ENCODE results near the gene NR5A1.

Gene NR5A1

GRCh38 chr9:124506931-124507879 lies at the start of gene NR5A1:
Gene NR5A1, minus strand, starts transcription at chr9:124507399. Its CDS starts 4,004 bp downstream, at chr9:124503395.
- no peak within 1 kb of the TSS for H3K4me3 Mint-ChIP-seq
- H3K27ac Mint-ChIP-seq = no peak within 1 kb of the TSS
- no peaks in the 10 kb centered on the region for H3K9me3 Mint-ChIP-seq
- ATAC-seq (replicated peaks) (no peak), DNase-seq (no peak)
- peaks cover 6 to 15% of the 10 kb centered on the region in 2 donors for H3K4me1 Mint-ChIP-seq
- peaks cover 31 to 72% of the 10 kb centered on the region in 2 donors for H3K27me3 Mint-ChIP-seq
- peaks cover 4 to 8% of the 10 kb centered on the region in 2 donors for H3K36me3 Mint-ChIP-seq

- ATAC-seq (replicated peaks) = no peak
- H3K9me3 Mint-ChIP-seq = no peaks in the 10 kb centered on the region
- no peaks in the 10 kb centered on the region for H3K27me3 Mint-ChIP-seq
- H3K4me3 Mint-ChIP-seq = no peak overlapping the region
- no peak overlapping the region for H3K27ac Mint-ChIP-seq
- no peak for DNase-seq
- H3K4me1 Mint-ChIP-seq = no peaks in the 10 kb centered on the region
- H3K36me3 Mint-ChIP-seq = no peaks in the 10 kb centered on the region
Measured at GRCh38 chr9:124555043-124555442, 47.8 kb upstream of the NR5A1 start.

- DNase-seq (no peak), ATAC-seq (replicated peaks) (no peak)
- no peak overlapping the region for H3K27ac Mint-ChIP-seq
- H3K36me3 Mint-ChIP-seq = no peaks in the 10 kb centered on the region
- no peaks in the 10 kb centered on the region for H3K27me3 Mint-ChIP-seq
- H3K4me3 Mint-ChIP-seq = no peak overlapping the region
- H3K4me1 Mint-ChIP-seq = no peaks in the 10 kb centered on the region
- H3K9me3 Mint-ChIP-seq = no peaks in the 10 kb centered on the region
Measured at GRCh38 chr9:124553738-124554137, 46.5 kb upstream of the NR5A1 start.

DNA sequence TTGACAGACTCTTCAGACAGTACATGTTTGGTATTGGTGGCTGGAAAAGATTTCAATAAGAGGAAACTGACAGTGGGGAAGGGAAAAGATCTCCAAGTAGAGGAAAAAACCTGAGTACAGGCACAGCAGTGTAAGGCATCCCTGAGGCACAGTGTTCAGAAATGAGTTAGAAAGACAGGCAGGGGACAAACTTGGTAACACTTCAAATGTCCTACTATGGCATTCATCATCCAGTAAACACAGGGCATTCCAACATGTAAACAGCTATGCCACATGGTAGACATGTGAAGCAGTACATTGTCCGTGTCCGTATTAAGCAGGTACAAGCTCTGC lies 45.0 kb upstream of the NR5A1 start:
- DNase-seq (no peak), ATAC-seq (replicated peaks) (no peak)
- no peaks in the 10 kb centered on the region for H3K9me3 Mint-ChIP-seq
- no peaks in the 10 kb centered on the region for H3K4me1 Mint-ChIP-seq
- no peaks in the 10 kb centered on the region for H3K27me3 Mint-ChIP-seq
- no peak overlapping the region for H3K27ac Mint-ChIP-seq
- no peaks in the 10 kb centered on the region for H3K36me3 Mint-ChIP-seq
- no peak overlapping the region for H3K4me3 Mint-ChIP-seq

DNA sequence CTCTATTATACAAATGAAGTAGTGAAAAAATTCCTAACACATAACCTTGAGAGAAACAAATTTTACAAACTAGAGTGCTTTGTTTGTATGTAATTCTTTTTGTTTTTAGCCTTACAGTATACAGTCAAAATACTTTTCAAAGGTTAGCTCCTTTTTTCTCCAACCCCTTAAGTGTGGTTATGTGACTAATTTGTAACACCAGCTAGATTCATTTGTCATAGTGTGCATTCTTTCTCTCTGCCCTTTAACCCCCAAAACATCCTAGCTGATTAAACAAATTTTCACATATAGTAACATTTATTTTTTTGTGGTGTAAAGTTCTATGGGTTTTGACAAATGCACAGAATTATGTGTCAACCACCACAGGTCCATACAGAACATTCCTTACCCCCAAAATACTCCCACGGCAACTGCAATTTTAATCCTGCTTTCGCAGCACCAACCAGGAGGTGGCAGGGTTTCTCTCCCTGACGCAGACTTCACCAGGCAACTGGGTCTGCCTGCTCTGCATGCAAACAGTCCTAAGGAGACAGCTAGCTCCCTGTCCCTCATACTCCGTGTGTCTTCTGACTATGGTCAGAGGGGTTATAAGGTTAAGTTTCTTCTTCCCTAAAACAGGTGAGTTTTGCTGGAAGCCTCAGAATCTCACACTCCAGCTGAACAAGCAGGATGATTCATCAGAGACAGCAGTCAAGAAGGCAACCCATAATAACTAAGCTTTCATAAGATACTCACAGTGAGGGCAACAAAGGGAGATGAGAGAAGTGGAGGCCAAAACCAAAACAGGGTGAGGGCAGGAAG lies 44.5 kb upstream of the NR5A1 start:
- Mint-ChIP-seq H3K27me3 (no peaks in the 10 kb centered on the region), H3K36me3 (no peaks in the 10 kb centered on the region), H3K27ac (no peak overlapping the region), H3K9me3 (no peaks in the 10 kb centered on the region), H3K4me1 (no peaks in the 10 kb centered on the region), H3K4me3 (no peak overlapping the region)
- DNase-seq (no peak), ATAC-seq (replicated peaks) (peak; percentile 41 to 57)

GRCh38 chr9:124550072-124550471 lies 42.9 kb upstream of the NR5A1 start:
- Mint-ChIP-seq H3K27me3 (no peaks in the 10 kb centered on the region), H3K4me3 (no peak overlapping the region), H3K9me3 (no peaks in the 10 kb centered on the region), H3K36me3 (no peaks in the 10 kb centered on the region), H3K4me1 (no peaks in the 10 kb centered on the region), H3K27ac (no peak overlapping the region)
- ATAC-seq (replicated peaks) = no peak
- DNase-seq = no peak

GRCh38 chr9:124549016-124549415 lies 41.8 kb upstream of the NR5A1 start:
- no peak overlapping the region for H3K27ac Mint-ChIP-seq
- H3K27me3 Mint-ChIP-seq = no peaks in the 10 kb centered on the region
- no peak overlapping the region for H3K4me3 Mint-ChIP-seq
- H3K4me1 Mint-ChIP-seq = no peaks in the 10 kb centered on the region
- DNase-seq = no peak
- ATAC-seq (replicated peaks) = no peak
- no peaks in the 10 kb centered on the region for H3K9me3 Mint-ChIP-seq
- H3K36me3 Mint-ChIP-seq = no peaks in the 10 kb centered on the region

DNA sequence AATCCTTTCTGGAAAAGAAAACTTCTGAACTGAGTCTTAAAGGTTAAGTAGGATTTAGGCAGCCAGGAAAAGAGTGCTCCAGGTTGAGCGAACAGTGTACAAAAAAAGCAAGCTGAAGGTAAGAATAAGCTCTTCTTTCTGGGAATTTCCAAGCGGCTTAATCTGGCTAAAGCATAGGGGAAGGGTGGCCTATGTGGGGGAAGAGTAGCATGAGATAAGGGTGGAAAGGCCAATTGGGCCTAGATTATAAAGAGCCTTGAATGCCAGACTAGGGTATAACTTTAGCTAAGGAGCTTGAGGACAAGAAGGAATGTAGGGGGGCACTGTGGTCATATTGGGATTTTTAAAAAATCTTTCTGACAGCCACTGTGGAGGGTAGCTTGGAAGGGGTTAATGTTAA lies 37.3 kb upstream of the NR5A1 start:
- no peak overlapping the region for H3K27ac Mint-ChIP-seq
- no peak overlapping the region for H3K4me3 Mint-ChIP-seq
- peaks cover 3 to 4% of the 10 kb centered on the region in 2 donors for H3K36me3 Mint-ChIP-seq
- H3K27me3 Mint-ChIP-seq = no peaks in the 10 kb centered on the region
- ATAC-seq (replicated peaks) = no peak
- DNase-seq = no peak
- H3K9me3 Mint-ChIP-seq = no peaks in the 10 kb centered on the region
- no peaks in the 10 kb centered on the region for H3K4me1 Mint-ChIP-seq

DNA sequence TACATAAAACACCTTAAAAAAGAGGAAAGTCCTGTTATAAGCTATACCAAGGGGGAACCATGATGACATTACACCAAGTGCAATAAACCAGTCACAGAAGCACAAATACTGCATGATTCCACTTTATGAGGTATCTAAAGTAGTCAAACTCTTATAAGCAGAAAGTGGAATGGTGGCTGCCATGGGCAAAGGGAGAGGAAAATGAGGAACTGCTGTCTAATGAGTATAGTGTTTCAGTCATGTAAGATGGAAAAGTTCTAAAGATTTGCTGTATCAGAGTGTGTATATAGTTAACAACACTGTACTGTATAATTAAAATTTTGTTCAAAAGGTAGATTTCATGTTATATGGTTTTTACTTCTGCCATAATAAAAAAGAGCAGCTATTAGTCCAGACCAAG lies 34.6 kb upstream of the NR5A1 start:
- peaks cover 3 to 4% of the 10 kb centered on the region in 2 donors for H3K36me3 Mint-ChIP-seq
- no peaks in the 10 kb centered on the region for H3K27me3 Mint-ChIP-seq
- no peak for ATAC-seq (replicated peaks)
- no peaks in the 10 kb centered on the region for H3K4me1 Mint-ChIP-seq
- H3K27ac Mint-ChIP-seq = no peak overlapping the region
- no peak for DNase-seq
- H3K4me3 Mint-ChIP-seq = no peak overlapping the region
- no peaks in the 10 kb centered on the region for H3K9me3 Mint-ChIP-seq

GRCh38 chr9:124537926-124538325 lies 30.7 kb upstream of the NR5A1 start:
- ATAC-seq (replicated peaks) (no peak), DNase-seq (no peak)
- H3K4me1 Mint-ChIP-seq = no peaks in the 10 kb centered on the region
- no peak overlapping the region for H3K27ac Mint-ChIP-seq
- H3K9me3 Mint-ChIP-seq = no peaks in the 10 kb centered on the region
- no peaks in the 10 kb centered on the region for H3K27me3 Mint-ChIP-seq
- H3K36me3 Mint-ChIP-seq = peaks cover 9 to 11% of the 10 kb centered on the region in 2 donors
- no peak overlapping the region for H3K4me3 Mint-ChIP-seq

- Mint-ChIP-seq H3K4me1 (no peaks in the 10 kb centered on the region), H3K27me3 (no peaks in the 10 kb centered on the region), H3K4me3 (no peak overlapping the region), H3K36me3 (peaks cover 9% of the 10 kb centered on the region in 2 donors), H3K9me3 (no peaks in the 10 kb centered on the region), H3K27ac (no peak overlapping the region)
- no peak for DNase-seq
- ATAC-seq (replicated peaks) = no peak
Measured at GRCh38 chr9:124535846-124536245, 28.6 kb upstream of the NR5A1 start.

- Mint-ChIP-seq H3K27me3 (no peaks in the 10 kb centered on the region), H3K27ac (no peak overlapping the region), H3K36me3 (peaks cover 9% of the 10 kb centered on the region in 2 donors), H3K9me3 (no peaks in the 10 kb centered on the region), H3K4me1 (no peaks in the 10 kb centered on the region), H3K4me3 (no peak overlapping the region)
- ATAC-seq (replicated peaks) (no peak), DNase-seq (no peak)
Measured at GRCh38 chr9:124532897-124533296, 25.7 kb upstream of the NR5A1 start.

DNA sequence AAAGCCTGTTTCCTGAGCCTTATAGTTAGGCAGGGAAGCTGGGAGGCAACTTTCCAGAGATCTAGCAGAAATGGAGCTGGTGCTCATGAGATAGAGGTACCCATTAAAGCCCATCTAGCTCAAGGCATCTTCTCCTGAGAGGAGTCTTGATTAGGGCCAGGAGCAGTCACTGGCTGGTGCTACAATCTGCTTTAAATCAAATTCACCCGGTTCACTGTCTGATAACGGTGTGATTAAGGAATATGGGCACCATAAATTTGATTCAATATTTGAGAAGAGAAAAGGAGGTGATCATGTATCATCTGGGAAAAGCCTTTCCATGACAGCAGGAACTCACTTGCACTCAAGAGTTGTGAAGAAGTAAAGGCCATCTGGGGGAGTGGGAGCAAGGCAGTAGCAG lies 23.9 kb upstream of the NR5A1 start:
- ATAC-seq (replicated peaks) (no peak), DNase-seq (no peak)
- H3K9me3 Mint-ChIP-seq = no peaks in the 10 kb centered on the region
- no peaks in the 10 kb centered on the region for H3K27me3 Mint-ChIP-seq
- no peak overlapping the region for H3K4me3 Mint-ChIP-seq
- H3K4me1 Mint-ChIP-seq = no peaks in the 10 kb centered on the region
- no peak overlapping the region for H3K27ac Mint-ChIP-seq
- peaks cover 8% of the 10 kb centered on the region in 2 donors for H3K36me3 Mint-ChIP-seq

DNA sequence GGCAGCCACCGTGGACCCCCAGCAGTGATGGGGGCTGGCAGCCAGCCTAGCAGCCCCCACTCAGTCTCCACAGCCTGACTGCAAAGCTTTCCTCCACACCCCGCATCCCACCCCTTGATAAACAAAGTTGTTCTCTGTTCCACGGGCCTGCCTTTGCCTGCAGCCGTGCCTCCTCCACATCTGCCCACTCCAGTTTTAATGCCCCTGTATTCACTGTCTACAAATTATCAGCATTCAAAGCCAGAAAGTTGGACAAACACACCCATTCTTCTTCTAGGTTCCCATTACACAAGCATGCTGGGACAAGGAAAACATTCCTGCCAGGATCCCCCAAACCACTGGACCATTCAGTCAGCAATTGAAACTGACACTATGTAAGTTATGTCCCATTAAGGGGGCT lies 23.0 kb upstream of the NR5A1 start:
- H3K27me3 Mint-ChIP-seq = no peaks in the 10 kb centered on the region
- DNase-seq (no peak), ATAC-seq (replicated peaks) (no peak)
- no peak overlapping the region for H3K27ac Mint-ChIP-seq
- H3K4me1 Mint-ChIP-seq = no peaks in the 10 kb centered on the region
- no peak overlapping the region for H3K4me3 Mint-ChIP-seq
- H3K36me3 Mint-ChIP-seq = peaks cover 3 to 7% of the 10 kb centered on the region in 2 donors
- no peaks in the 10 kb centered on the region for H3K9me3 Mint-ChIP-seq

- no peak overlapping the region for H3K4me3 Mint-ChIP-seq
- H3K27me3 Mint-ChIP-seq = no peaks in the 10 kb centered on the region
- ATAC-seq (replicated peaks) = no peak
- H3K9me3 Mint-ChIP-seq = no peaks in the 10 kb centered on the region
- no peaks in the 10 kb centered on the region for H3K4me1 Mint-ChIP-seq
- no peak for DNase-seq
- no peak overlapping the region for H3K27ac Mint-ChIP-seq
- peaks cover 0 to 7% of the 10 kb centered on the region in 2 donors for H3K36me3 Mint-ChIP-seq
Measured at GRCh38 chr9:124527781-124528180, 20.6 kb upstream of the NR5A1 start.
